ENCODE data around the gene SPDL1.

The SPDL1 gene

DNA sequence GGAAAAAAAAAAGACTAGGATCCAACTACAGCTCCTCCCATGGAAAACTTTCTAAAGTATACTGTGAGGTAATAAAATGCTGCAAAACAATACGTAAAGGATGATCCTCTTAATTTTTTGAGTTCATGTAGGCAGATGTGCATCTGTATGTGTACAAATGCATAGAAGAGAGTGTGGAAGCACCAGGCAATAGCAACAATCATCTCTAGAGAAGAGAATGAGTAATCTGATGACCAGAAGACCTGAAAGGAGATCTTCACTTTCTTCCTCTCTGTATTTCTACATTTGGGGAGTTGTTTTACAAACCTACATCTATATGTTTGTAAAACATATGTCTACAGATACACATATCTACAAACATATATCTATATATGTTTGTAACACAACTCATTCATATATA, 29.3 kb upstream of the SPDL1 start:
- TF ChIP-seq TAF1 (IDR thresholded peaks at IDR 0.05; ENCODE audit: borderline replicate concordance, insufficient read depth, low read length) (no peak), SIN3A (IDR thresholded peaks at IDR 0.05; ENCODE audit: borderline replicate concordance, insufficient read depth, low read length) (no peak), FOXP2 (optimal IDR thresholded peaks at IDR 0.05; ENCODE audit: borderline replicate concordance, extremely low read depth, extremely low read length, insufficient read depth) (no peak), POLR2AphosphoS5 (IDR thresholded peaks at IDR 0.05; ENCODE audit: low read depth, low read length) (no peak), REST (IDR thresholded peaks at IDR 0.05; ENCODE audit: insufficient read depth in 1 of 2, low read depth in 2 of 2, low read length in 2 of 2) (no peak)

GRCh38 chr5:169557838-169558237, 25.7 kb upstream of the SPDL1 start:
- no peak for TF ChIP-seq REST (IDR thresholded peaks at IDR 0.05; ENCODE audit: insufficient read depth in 1 of 2, low read depth in 2 of 2, low read length in 2 of 2)
- no peak for TF ChIP-seq SIN3A (IDR thresholded peaks at IDR 0.05; ENCODE audit: borderline replicate concordance, insufficient read depth, low read length)
- TF ChIP-seq FOXP2 (optimal IDR thresholded peaks at IDR 0.05; ENCODE audit: borderline replicate concordance, extremely low read depth, extremely low read length, insufficient read depth): no peak
- TF ChIP-seq POLR2AphosphoS5 (IDR thresholded peaks at IDR 0.05; ENCODE audit: low read depth, low read length): no peak
- no peak for TF ChIP-seq TAF1 (IDR thresholded peaks at IDR 0.05; ENCODE audit: borderline replicate concordance, insufficient read depth, low read length)

- TF ChIP-seq FOXP2 (optimal IDR thresholded peaks at IDR 0.05; ENCODE audit: borderline replicate concordance, extremely low read depth, extremely low read length, insufficient read depth) (no peak), REST (IDR thresholded peaks at IDR 0.05; ENCODE audit: insufficient read depth in 1 of 2, low read depth in 2 of 2, low read length in 2 of 2) (no peak), TAF1 (IDR thresholded peaks at IDR 0.05; ENCODE audit: borderline replicate concordance, insufficient read depth, low read length) (no peak), POLR2AphosphoS5 (IDR thresholded peaks at IDR 0.05; ENCODE audit: low read depth, low read length) (no peak)
Measured at GRCh38 chr5:169561893-169562292, 21.7 kb upstream of the SPDL1 start.

GRCh38 chr5:169563369-169563768, 20.2 kb upstream of the SPDL1 start:
- TF ChIP-seq TAF1 (IDR thresholded peaks at IDR 0.05; ENCODE audit: borderline replicate concordance, insufficient read depth, low read length) (no peak), REST (IDR thresholded peaks at IDR 0.05; ENCODE audit: insufficient read depth in 1 of 2, low read depth in 2 of 2, low read length in 2 of 2) (no peak), FOXP2 (optimal IDR thresholded peaks at IDR 0.05; ENCODE audit: borderline replicate concordance, extremely low read depth, extremely low read length, insufficient read depth) (no peak), POLR2AphosphoS5 (IDR thresholded peaks at IDR 0.05; ENCODE audit: low read depth, low read length) (no peak), SIN3A (IDR thresholded peaks at IDR 0.05; ENCODE audit: borderline replicate concordance, insufficient read depth, low read length) (no peak)

DNA sequence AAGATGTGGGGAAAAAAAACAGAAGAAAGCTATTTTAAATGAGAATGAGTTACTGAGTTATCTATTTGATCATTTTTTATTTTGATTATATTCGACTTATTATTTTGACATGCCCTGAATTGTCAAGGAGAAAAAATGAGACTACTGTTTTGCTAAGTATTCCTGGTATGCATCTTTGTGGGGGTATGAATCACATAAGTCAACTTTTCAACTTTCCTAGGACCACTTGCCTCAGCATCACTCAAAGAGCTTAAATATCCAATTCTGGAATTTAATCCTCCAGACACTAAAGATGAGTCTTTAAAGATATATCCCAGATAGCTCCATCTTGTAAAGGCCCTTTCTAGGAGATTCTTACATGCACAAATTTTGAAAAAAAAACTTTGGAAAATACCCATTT, 17.4 kb upstream of the SPDL1 start:
- no peak for TF ChIP-seq SIN3A (IDR thresholded peaks at IDR 0.05; ENCODE audit: borderline replicate concordance, insufficient read depth, low read length)
- TF ChIP-seq POLR2AphosphoS5 (IDR thresholded peaks at IDR 0.05; ENCODE audit: low read depth, low read length): no peak
- no peak for TF ChIP-seq REST (IDR thresholded peaks at IDR 0.05; ENCODE audit: insufficient read depth in 1 of 2, low read depth in 2 of 2, low read length in 2 of 2)
